HL-60/S4 treated with retinoic acid at 250 ng/mL for 4 days and 3 days (cell line): ENCODE data around the gene ARHGAP22.

ENCODE experiments used
- in situ Hi-C: fragments of 300-500 bp; cut with MboI; formaldehyde crosslinking; loops from 2 replicates; pipeline ENCODE4 v1.7.0; 2022; ENCODE audit warnings: low sequenced_read_pairs

The ARHGAP22 gene

GRCh38 chr10:48608279-48608681, 3.4 kb upstream of the ARHGAP22 start:
- in situ Hi-C loops = no loop called here

- in situ Hi-C loops = no loop called here
Observed at GRCh38 chr10:48607356-48608278, 2.7 kb upstream of the ARHGAP22 start.

- in situ Hi-C loops = no loop called here
Observed at GRCh38 chr10:48606530-48607355, 1.9 kb upstream of the ARHGAP22 start.

GRCh38 chr10:48605786-48606529, 1.1 kb upstream of the ARHGAP22 start:
- in situ Hi-C loops = no loop called here

- in situ Hi-C loops = no loop called here
Observed at GRCh38 chr10:48604039-48604990, 558 bp downstream of the ARHGAP22 start.

GRCh38 chr10:48603421-48604038, 1.3 kb downstream of the ARHGAP22 start:
- in situ Hi-C loops = no loop called here

- in situ Hi-C loops = no loop called here
Observed at GRCh38 chr10:48602401-48603135, 2.3 kb downstream of the ARHGAP22 start.

- in situ Hi-C loops = no loop called here
Observed at GRCh38 chr10:48601789-48602188, 3.1 kb downstream of the ARHGAP22 start.

- in situ Hi-C loops = no loop called here
Observed at GRCh38 chr10:48600645-48601505, 4.0 kb downstream of the ARHGAP22 start.

GRCh38 chr10:48599830-48600134, 5.1 kb downstream of the ARHGAP22 start:
- in situ Hi-C loops = no loop called here

GRCh38 chr10:48598936-48599829, 5.7 kb downstream of the ARHGAP22 start:
- in situ Hi-C loops = no loop called here

GRCh38 chr10:48598243-48598935, 6.5 kb downstream of the ARHGAP22 start:
- in situ Hi-C loops = no loop called here

- in situ Hi-C loops = no loop called here
Observed at GRCh38 chr10:48595539-48595932, 9.3 kb downstream of the ARHGAP22 start.

GRCh38 chr10:48594803-48595538, 9.9 kb downstream of the ARHGAP22 start:
- in situ Hi-C loops = no loop called here

GRCh38 chr10:48594371-48594770, 10.5 kb downstream of the ARHGAP22 start:
- in situ Hi-C loops = no loop called here

GRCh38 chr10:48592346-48592745, 12.5 kb downstream of the ARHGAP22 start:
- in situ Hi-C loops = no loop called here
